OCI-LY1 (cell line): ENCODE measurements around the gene HNMT.
"Not testable (repeated sequence)": the region's sequence is repeated elsewhere in the genome, so short reads cannot be mapped to it uniquely, and the experiment has no call there.

Experiments
- H2AFZ ChIP-seq: fragments of 200-600 bp; sonication (generic), shearing (Covaris generic); 2 replicates; pipeline ENCODE4 v1.6.0; 2014; ENCODE audit warnings: antibody characterized with exemption, mild to moderate bottlenecking, low read length
- H3F3A ChIP-seq: fragments of 200-600 bp; sonication (generic), shearing (Covaris generic); 2 replicates; pipeline ENCODE4 v1.6.0; 2014; ENCODE audit warnings: mild to moderate bottlenecking, antibody characterized with exemption, low read length, moderate library complexity; ENCODE audit not compliant: insufficient read depth
- H3K27ac ChIP-seq: fragments of 200-600 bp; sonication (generic); 2 replicates; pipeline ENCODE4 v1.5.1; 2014; ENCODE audit warnings: low read length, mixed run types, mild to moderate bottlenecking, low read depth; ENCODE audit not compliant: poor library complexity, severe bottlenecking
- H3K27me3 ChIP-seq: fragments of 200-600 bp; sonication (generic); 2 replicates; pipeline ENCODE4 v1.6.0; 2014; ENCODE audit warnings: antibody characterized with exemption, mild to moderate bottlenecking, low read length, moderate library complexity; ENCODE audit not compliant: insufficient read depth
- H3K36me3 ChIP-seq: fragments of 200-600 bp; sonication (generic); 2 replicates; pipeline ENCODE4 v1.6.1; 2014; ENCODE audit warnings: mild to moderate bottlenecking, antibody characterized with exemption, low read length, moderate library complexity, mixed read lengths; ENCODE audit not compliant: insufficient read depth
- H3K4me1 ChIP-seq: fragments of 200-600 bp; sonication (generic); 2 replicates; pipeline ENCODE4 v1.5.1; 2014; ENCODE audit warnings: mild to moderate bottlenecking, low read length, moderate library complexity; ENCODE audit not compliant: insufficient read depth, severe bottlenecking
- H3K4me2 ChIP-seq: fragments of 200-600 bp; sonication (generic), shearing (Covaris generic); 2 replicates; pipeline ENCODE4 v1.6.1; 2014; ENCODE audit warnings: low read length
- H3K4me3 ChIP-seq: fragments of 200-600 bp; sonication (generic); 2 replicates; pipeline ENCODE4 v1.5.1; 2014; ENCODE audit warnings: low read length, low read depth, mild to moderate bottlenecking, mixed read lengths; ENCODE audit not compliant: poor library complexity, severe bottlenecking
- H3K79me2 ChIP-seq: fragments of 200-600 bp; shearing (Covaris generic); 2 replicates; pipeline ENCODE4 v1.6.1; 2016; ENCODE audit warnings: mixed run types, low read length, mixed read lengths; ENCODE audit not compliant: insufficient read depth
- H3K9ac ChIP-seq: fragments of 200-600 bp; sonication (generic), shearing (Covaris generic); 2 replicates; pipeline ENCODE4 v1.6.1; 2014; ENCODE audit warnings: mild to moderate bottlenecking, low read length, mixed read lengths
- H3K9me2 ChIP-seq: fragments of 200-600 bp; sonication (generic), shearing (Covaris generic); 2 replicates; pipeline ENCODE4 v1.6.1; 2014; ENCODE audit warnings: low read depth, mild to moderate bottlenecking, low read length, mixed read lengths
- H3K9me3 ChIP-seq: fragments of 200-600 bp; shearing (Covaris generic); 2 replicates; pipeline ENCODE4 v1.6.1; 2014; ENCODE audit warnings: low read length, mixed read lengths
- H4K20me1 ChIP-seq: fragments of 200-600 bp; sonication (generic), shearing (Covaris generic); 2 replicates; pipeline ENCODE4 v1.6.0; 2016; ENCODE audit warnings: mild to moderate bottlenecking, low read length; ENCODE audit not compliant: insufficient read depth
- CTCF ChIP-seq: fragments of 200-600 bp; sonication (generic), shearing (Covaris generic); IDR thresholded peaks from 2 replicates; pipeline ENCODE4 v1.5.1; 2017; ENCODE audit warnings: mild to moderate bottlenecking, antibody characterized with exemption, low read length, moderate library complexity, mixed read lengths
- EZH2 ChIP-seq: fragments of 200-600 bp; sonication (generic), shearing (Covaris generic); IDR thresholded peaks from 2 replicates; pipeline ENCODE4 v1.8.0; 2017; ENCODE audit warnings: borderline replicate concordance, mixed run types, mild to moderate bottlenecking, antibody characterized with exemption, low read length, moderate library complexity, mixed read lengths

HNMT gene

GRCh38 chr2:137968477-137969417 is 4.5 kb downstream of the HNMT start:
- Histone ChIP-seq H3K4me3 (no peak overlapping the region), H4K20me1 (no peaks in the 10 kb centered on the region), H3K9me3 (no peaks in the 10 kb centered on the region), H3K36me3 (no peaks in the 10 kb centered on the region), H3K9ac (no peak overlapping the region), H2AFZ (no peak overlapping the region), H3F3A (no peaks in the 10 kb centered on the region), H3K4me1 (no peaks in the 10 kb centered on the region), H3K27me3 (no peaks in the 10 kb centered on the region), H3K9me2 (no peaks in the 10 kb centered on the region), H3K27ac (no peak overlapping the region), H3K79me2 (no peaks in the 10 kb centered on the region), H3K4me2 (no peak overlapping the region)
- TF ChIP-seq EZH2: no peak
- TF ChIP-seq CTCF: no peak

GRCh38 chr2:137969418-137969765 is 5.1 kb downstream of the HNMT start:
- Histone ChIP-seq H3K4me2 (no peak overlapping the region), H3K9me3 (no peaks in the 10 kb centered on the region), H3K9ac (no peak overlapping the region), H3K79me2 (no peaks in the 10 kb centered on the region), H3K27ac (no peak overlapping the region), H3K9me2 (no peaks in the 10 kb centered on the region), H3K27me3 (no peaks in the 10 kb centered on the region), H3K4me3 (no peak overlapping the region), H3F3A (no peaks in the 10 kb centered on the region), H2AFZ (no peak overlapping the region), H3K36me3 (no peaks in the 10 kb centered on the region), H4K20me1 (no peaks in the 10 kb centered on the region), H3K4me1 (no peaks in the 10 kb centered on the region)
- TF ChIP-seq CTCF (no peak), EZH2 (no peak)

GRCh38 chr2:137969876-137970275 is 5.6 kb downstream of the HNMT start:
- Histone ChIP-seq H3K4me3 (no peak overlapping the region), H3K36me3 (no peaks in the 10 kb centered on the region), H3K27me3 (no peaks in the 10 kb centered on the region), H3K4me2 (no peak overlapping the region), H3K9me3 (no peaks in the 10 kb centered on the region), H3F3A (no peaks in the 10 kb centered on the region), H4K20me1 (no peaks in the 10 kb centered on the region), H3K79me2 (no peaks in the 10 kb centered on the region), H3K9me2 (no peaks in the 10 kb centered on the region), H2AFZ (no peak overlapping the region), H3K27ac (no peak overlapping the region), H3K4me1 (no peaks in the 10 kb centered on the region), H3K9ac (no peak overlapping the region)
- TF ChIP-seq CTCF (no peak), EZH2 (no peak)

- H3K4me3 ChIP-seq, H3K36me3 ChIP-seq, H3K4me1 ChIP-seq, H3K9ac ChIP-seq, H2AFZ ChIP-seq, H3K9me2 ChIP-seq, H3K4me2 ChIP-seq, H3K27me3 ChIP-seq, H3K27ac ChIP-seq, H3K9me3 ChIP-seq, H3K79me2 ChIP-seq, H4K20me1 ChIP-seq, H3F3A ChIP-seq: not testable (repeated sequence)
These were observed 7.0 kb downstream of the HNMT start for GRCh38 chr2:137971259-137971658.
